SK-N-SH (cell line): ENCODE data around the gene LRRC10.

ENCODE experiments used
- FOXM1 ChIP-seq: IDR thresholded peaks from 2 replicates; pipeline ENCODE4 v1.4.0; 2012; ENCODE audit warnings: low read depth, mild to moderate bottlenecking
- TEAD4 ChIP-seq: IDR thresholded peaks from 2 replicates; pipeline ENCODE4 v1.4.0; 2012; ENCODE audit warnings: mild to moderate bottlenecking, borderline replicate concordance; ENCODE audit not compliant: insufficient read depth

- TF ChIP-seq FOXM1 (no peak), TEAD4 (no peak)
Observed at GRCh38 chr12:69658203-69658602, 47.5 kb upstream of the LRRC10 start.
